Neural cell (in vitro differentiated cells): ENCODE data around the gene STAG2. TPM values are rescaled to one million over a fixed set of nuclear protein-coding genes. Genes with fewer than 3 reads are reported as not detected.

Source experiments
- H2AFZ ChIP-seq: fragments of 200-600, 300-800 bp; sonication (generic), shearing (Covaris generic); 2 replicates; pipeline ENCODE4 v1.6.0; 2014; ENCODE audit warnings: low read depth, mild to moderate bottlenecking, antibody characterized with exemption, low read length, moderate library complexity
- H3F3A ChIP-seq: fragments of 200-600 bp; shearing (Covaris generic); 2 replicates; pipeline ENCODE4 v1.6.1; 2016; ENCODE audit warnings: mild to moderate bottlenecking, moderate library complexity, mixed read lengths, antibody characterized with exemption, low read length; ENCODE audit not compliant: insufficient read depth, poor library complexity, severe bottlenecking
- H3K27ac ChIP-seq: fragments of 200-600, 300-800 bp; sonication (generic), shearing (Covaris generic); 2 replicates; pipeline ENCODE4 v1.5.1; 2014; ENCODE audit warnings: mild to moderate bottlenecking, low read length, moderate library complexity
- H3K27me3 ChIP-seq: fragments of 300-800, 200-600 bp; sonication (generic), shearing (Covaris generic); 2 replicates; pipeline ENCODE4 v1.6.0; 2014; ENCODE audit warnings: mild to moderate bottlenecking, low read depth, low read length, moderate library complexity; ENCODE audit not compliant: insufficient read depth
- H3K36me3 ChIP-seq: fragments of 300-800, 200-600 bp; sonication (generic), shearing (Covaris generic); 2 replicates; pipeline ENCODE4 v1.5.1; 2014; ENCODE audit warnings: mild to moderate bottlenecking, antibody characterized with exemption, low read length, moderate library complexity; ENCODE audit not compliant: insufficient read depth
- H3K4me2 ChIP-seq: fragments of 300-800, 200-600 bp; sonication (generic), shearing (Covaris generic); 2 replicates; pipeline ENCODE4 v1.6.0; 2014; ENCODE audit warnings: mild to moderate bottlenecking, low read length
- H3K4me3 ChIP-seq: fragments of 300-800, 200-600 bp; sonication (generic), shearing (Covaris generic); 2 replicates; pipeline ENCODE4 v1.5.1; 2014; ENCODE audit warnings: mild to moderate bottlenecking, low read length, moderate library complexity
- H3K79me2 ChIP-seq: fragments of 200-600 bp; shearing (Covaris generic); replicated peaks from 2 replicates; pipeline ENCODE4 v1.6.0; 2014; ENCODE audit warnings: mild to moderate bottlenecking, low read length, moderate library complexity; ENCODE audit not compliant: insufficient read depth
- H3K9ac ChIP-seq: fragments of 300-800, 200-600 bp; sonication (generic), shearing (Covaris generic); 2 replicates; pipeline ENCODE4 v1.6.1; 2016; ENCODE audit warnings: mild to moderate bottlenecking, low read length, mixed read lengths
- H3K9me2 ChIP-seq: fragments of 200-600 bp; shearing (Covaris generic); 2 replicates; pipeline ENCODE4 v1.6.1; 2016; ENCODE audit warnings: mild to moderate bottlenecking, low read length, mixed read lengths; ENCODE audit not compliant: insufficient read depth
- H3K9me3 ChIP-seq: fragments of 200-600, 300-800 bp; sonication (generic), shearing (Covaris generic); 2 replicates; pipeline ENCODE4 v1.6.1; 2016; ENCODE audit warnings: mild to moderate bottlenecking, mixed run types, low read length, moderate library complexity, mixed read lengths
- H4K20me1 ChIP-seq: fragments of 200-600 bp; shearing (Covaris generic); 2 replicates; pipeline ENCODE4 v1.6.1; 2016; ENCODE audit warnings: mild to moderate bottlenecking, mixed run types; ENCODE audit not compliant: insufficient read depth
- EP300 ChIP-seq: fragments of 450-650 bp; conservative IDR thresholded peaks from 2 replicates; pipeline ENCODE4 v1.6.1; 2014; ENCODE audit warnings: antibody characterized with exemption, mild to moderate bottlenecking, moderate library complexity; ENCODE audit not compliant: poor library complexity, severe bottlenecking
- EZH2 ChIP-seq: fragments of 200-600, 300-800 bp; shearing (Covaris generic), sonication (generic); IDR thresholded peaks from 2 replicates; pipeline ENCODE4 v1.6.1; 2014; ENCODE audit warnings: antibody characterized with exemption, low read length, borderline replicate concordance, mild to moderate bottlenecking; ENCODE audit not compliant: insufficient read depth, poor library complexity, severe bottlenecking
- MXI1 ChIP-seq: fragments of 450-650 bp; conservative IDR thresholded peaks from 2 replicates; pipeline ENCODE4 v1.6.1; 2014; ENCODE audit warnings: antibody characterized with exemption, mild to moderate bottlenecking; ENCODE audit not compliant: poor library complexity, severe bottlenecking
- POLR2AphosphoS5 ChIP-seq: IDR thresholded peaks from 2 replicates; pipeline ENCODE4 v1.6.1; 2012
- RAD21 ChIP-seq: fragments of 450-650 bp; conservative IDR thresholded peaks from 2 replicates; pipeline ENCODE4 v1.6.1; 2014; ENCODE audit warnings: antibody characterized with exemption, mild to moderate bottlenecking, moderate library complexity
- REST ChIP-seq: IDR thresholded peaks from 2 replicates; pipeline ENCODE4 v1.6.1; 2012; ENCODE audit warnings: borderline replicate concordance
- SMC3 ChIP-seq: fragments of 450-650 bp; conservative IDR thresholded peaks from 2 replicates; pipeline ENCODE4 v1.6.1; 2014; ENCODE audit warnings: antibody characterized with exemption, mild to moderate bottlenecking, moderate library complexity; ENCODE audit not compliant: poor library complexity
- TAF1 ChIP-seq: IDR thresholded peaks from 2 replicates; pipeline ENCODE4 v1.6.1; 2012; ENCODE audit warnings: low read depth
- polyA plus RNA-seq: library from polyadenylated mRNA; depleted of rRNA; stranded (reverse); fragments of >200 nt; gene quantifications from 2 replicates; pipeline ENCODE4 v1.2.3, GENCODE V29; 2014
- TF ChIP-seq, protein P1 (sequence below): fragments of 450-650 bp; IDR thresholded peaks from 2 replicates; pipeline ENCODE4 v1.5.1; 2014; ENCODE audit warnings: antibody characterized with exemption, mild to moderate bottlenecking, moderate library complexity; ENCODE audit not compliant: poor library complexity, severe bottlenecking

STAG2 gene
- polyA plus RNA-seq, 1 donor from 2014 or later = 26.5 TPM

- Histone ChIP-seq H4K20me1 (no peaks in the 10 kb centered on the region), H3K27ac (no peak overlapping the region), H3K4me3 (no peak overlapping the region), H3K27me3 (no peaks in the 10 kb centered on the region), H3K9ac (no peak overlapping the region), H3K36me3 (no peaks in the 10 kb centered on the region), H3K9me2 (no peaks in the 10 kb centered on the region), H3F3A (no peaks in the 10 kb centered on the region), H3K9me3 (no peaks in the 10 kb centered on the region), H3K4me2 (no peak overlapping the region), H3K79me2 (no peaks in the 10 kb centered on the region), H2AFZ (no peak overlapping the region)
- TF ChIP-seq POLR2AphosphoS5 (no peak), MXI1 (no peak), TAF1 (no peak), RAD21 (no peak), SMC3 (no peak), EP300 (no peak), REST (no peak), EZH2 (no peak)
- TF ChIP-seq, protein P1, sequence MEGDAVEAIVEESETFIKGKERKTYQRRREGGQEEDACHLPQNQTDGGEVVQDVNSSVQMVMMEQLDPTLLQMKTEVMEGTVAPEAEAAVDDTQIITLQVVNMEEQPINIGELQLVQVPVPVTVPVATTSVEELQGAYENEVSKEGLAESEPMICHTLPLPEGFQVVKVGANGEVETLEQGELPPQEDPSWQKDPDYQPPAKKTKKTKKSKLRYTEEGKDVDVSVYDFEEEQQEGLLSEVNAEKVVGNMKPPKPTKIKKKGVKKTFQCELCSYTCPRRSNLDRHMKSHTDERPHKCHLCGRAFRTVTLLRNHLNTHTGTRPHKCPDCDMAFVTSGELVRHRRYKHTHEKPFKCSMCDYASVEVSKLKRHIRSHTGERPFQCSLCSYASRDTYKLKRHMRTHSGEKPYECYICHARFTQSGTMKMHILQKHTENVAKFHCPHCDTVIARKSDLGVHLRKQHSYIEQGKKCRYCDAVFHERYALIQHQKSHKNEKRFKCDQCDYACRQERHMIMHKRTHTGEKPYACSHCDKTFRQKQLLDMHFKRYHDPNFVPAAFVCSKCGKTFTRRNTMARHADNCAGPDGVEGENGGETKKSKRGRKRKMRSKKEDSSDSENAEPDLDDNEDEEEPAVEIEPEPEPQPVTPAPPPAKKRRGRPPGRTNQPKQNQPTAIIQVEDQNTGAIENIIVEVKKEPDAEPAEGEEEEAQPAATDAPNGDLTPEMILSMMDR = no peak
Measured at GRCh38 chrX:124113621-124114600, 152.4 kb downstream of the STAG2 start.

DNA sequence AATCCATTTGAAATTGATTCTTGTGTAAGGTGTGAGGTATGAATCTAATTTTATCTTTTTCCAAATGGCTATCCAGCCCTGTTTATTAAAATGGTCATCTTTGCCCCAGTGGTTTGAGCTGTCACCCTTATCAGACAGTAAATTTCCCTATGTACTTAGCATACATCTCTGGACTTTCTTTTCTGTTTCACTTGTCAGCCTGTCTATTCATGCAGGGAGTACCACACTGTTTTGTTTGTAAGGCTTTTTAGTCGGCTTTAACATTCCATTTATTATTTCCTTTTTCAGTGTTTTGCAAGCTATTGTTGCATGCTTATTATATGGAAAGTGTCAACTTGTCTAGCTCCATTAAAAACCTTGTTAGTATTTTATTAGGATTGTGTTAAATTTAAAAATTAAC is 155.8 kb downstream of the STAG2 start:
- H2AFZ ChIP-seq = no peak overlapping the region
- no peak overlapping the region for H3K9ac ChIP-seq
- H3K9me3 ChIP-seq = no peaks in the 10 kb centered on the region
- no peaks in the 10 kb centered on the region for H4K20me1 ChIP-seq
- H3K4me3 ChIP-seq = no peak overlapping the region
- no peaks in the 10 kb centered on the region for H3K36me3 ChIP-seq
- no peaks in the 10 kb centered on the region for H3F3A ChIP-seq
- no peak for TF ChIP-seq MXI1
- TF ChIP-seq, protein P1 = no peak
- H3K9me2 ChIP-seq = no peaks in the 10 kb centered on the region
- no peaks in the 10 kb centered on the region for H3K27me3 ChIP-seq
- H3K4me2 ChIP-seq = no peak overlapping the region
- H3K27ac ChIP-seq = no peak overlapping the region
- H3K79me2 ChIP-seq = no peaks in the 10 kb centered on the region
